Thymus (tissue), 11 donors: ENCODE data around the gene SRSF7. TPM values are rescaled to one million over a fixed set of nuclear protein-coding genes. Genes with fewer than 3 reads are reported as not detected.
"Not testable (repeated sequence)": the region's sequence is repeated elsewhere in the genome, so short reads cannot be mapped to it uniquely, and the experiment has no call there.

Source experiments
- DNase-seq, 9 donors: peaks; one replicate each; pipeline ENCODE4 v3.0.0-alpha.2; 2013; ENCODE audit warnings: low spot score in 9 of 9, low read depth in 6 of 9, missing footprints in 1 of 9
- H3K27ac ChIP-seq, 2 donors: one replicate each; pipeline ENCODE4 v1.5.1; 2013; ENCODE audit warnings: control low read depth in 1 of 2, low read depth in 1 of 2, low read length in 1 of 2, mild to moderate bottlenecking in 1 of 2, moderate library complexity in 1 of 2
- H3K27me3 ChIP-seq, 2 donors: one replicate each; pipeline ENCODE4 v1.5.1; 2013; ENCODE audit warnings: low read length in 1 of 2; ENCODE audit not compliant: control insufficient read depth in 2 of 2, insufficient read depth in 1 of 2
- H3K36me3 ChIP-seq, 2 donors: one replicate each; pipeline ENCODE4 v1.5.1; 2013; ENCODE audit warnings: low read length in 1 of 2, mild to moderate bottlenecking in 1 of 2, moderate library complexity in 1 of 2; ENCODE audit not compliant: control insufficient read depth in 2 of 2, insufficient read depth in 2 of 2
- H3K4me1 ChIP-seq, 2 donors: one replicate each; pipeline ENCODE4 v1.5.1; 2013; ENCODE audit warnings: low read length in 2 of 2; ENCODE audit not compliant: control insufficient read depth in 2 of 2, insufficient read depth in 2 of 2
- H3K4me3 ChIP-seq, 2 donors: one replicate each; pipeline ENCODE4 v1.5.1; 2013; ENCODE audit warnings: low read length in 2 of 2, control low read depth in 1 of 2, mild to moderate bottlenecking in 1 of 2
- H3K9me3 ChIP-seq, 2 donors: one replicate each; pipeline ENCODE4 v1.5.1; 2013; ENCODE audit warnings: low read length in 1 of 2, mild to moderate bottlenecking in 1 of 2; ENCODE audit not compliant: control insufficient read depth in 2 of 2, insufficient read depth in 1 of 2
- WGBS: extraction: QIAGEN DNeasy Blood & Tissue Kit; methylation state at CpG from one replicate; pipeline ENCODE4 v1.1.7; 2013; 5-methylcytosine and 5-hydroxymethylcytosine counted together
- polyA plus RNA-seq: library from polyadenylated mRNA; stranded (reverse); fragments of 200-250 nt; gene quantifications from one replicate; pipeline ENCODE4 v1.2.3, GENCODE V29; 2013
- total RNA-seq: library from RNA; stranded (reverse); fragments of 120-200 nt; gene quantifications from one replicate; pipeline ENCODE4 v1.2.4, GENCODE V29; 2013
- donor health status: healthy.

The SRSF7 gene
- total and polyA plus RNA-seq, 2 donors: 204 to 244 TPM

- H3K36me3 ChIP-seq: peaks cover 0 to 6% of the 10 kb centered on the region in 2 donors
- 91% methylated on average over 6 of the region's 6 CpGs for WGBS
These were observed 44.3 kb downstream of the SRSF7 start for GRCh38 chr2:38706846-38707345.

GRCh38 chr2:38704664-38705063 lies 46.5 kb downstream of the SRSF7 start:
- DNase-seq: no peak
- Histone ChIP-seq H3K4me3 (no peak overlapping the region), H3K4me1 (peaks cover 9 to 23% of the 10 kb centered on the region in 2 donors), H3K27me3 (no peaks in the 10 kb centered on the region), H3K36me3 (peaks cover 0 to 2% of the 10 kb centered on the region in 2 donors), H3K27ac (no peak overlapping the region), H3K9me3 (no peaks in the 10 kb centered on the region)
- WGBS: over 99% methylated on average over 2 of the region's 2 CpGs

More at GRCh38 chr2:38706846-38707345, 44.3 kb downstream of the SRSF7 start:
- no peaks in the 10 kb centered on the region for H3K9me3 ChIP-seq
- peaks cover 9 to 28% of the 10 kb centered on the region in 2 donors for H3K4me1 ChIP-seq
- no peak overlapping the region for H3K4me3 ChIP-seq
- DNase-seq: no peak
- no peaks in the 10 kb centered on the region for H3K27me3 ChIP-seq
- H3K27ac ChIP-seq: no peak overlapping the region

GRCh38 chr2:38703336-38703735 lies 47.8 kb downstream of the SRSF7 start:
- not testable (repeated sequence) for DNase-seq, H3K27ac ChIP-seq, H3K4me3 ChIP-seq, H3K27me3 ChIP-seq, H3K36me3 ChIP-seq, H3K9me3 ChIP-seq
- H3K4me1 ChIP-seq: peaks cover 3 to 10% of the 10 kb centered on the region in 2 donors
- over 99% methylated on average over 5 of the region's 5 CpGs for WGBS

GRCh38 chr2:38702413-38702812 lies 48.7 kb downstream of the SRSF7 start:
- WGBS: 93% methylated on average over 1 of the region's 1 CpG
- Histone ChIP-seq H3K4me1 (peaks cover 3 to 8% of the 10 kb centered on the region in 2 donors), H3K4me3 (no peak overlapping the region), H3K27me3 (no peaks in the 10 kb centered on the region), H3K9me3 (no peaks in the 10 kb centered on the region), H3K27ac (no peak overlapping the region), H3K36me3 (peaks cover 0 to 2% of the 10 kb centered on the region in 2 donors)
- no peak for DNase-seq

GRCh38 chr2:38701542-38701941 lies 49.6 kb downstream of the SRSF7 start:
- Histone ChIP-seq H3K4me1 (peaks cover 0 to 12% of the 10 kb centered on the region in 2 donors), H3K27me3 (no peaks in the 10 kb centered on the region), H3K9me3 (no peaks in the 10 kb centered on the region), H3K4me3 (no peak overlapping the region), H3K27ac (no peak overlapping the region), H3K36me3 (peaks cover 0 to 2% of the 10 kb centered on the region in 2 donors)
- DNase-seq: no peak
- WGBS: 98% methylated on average over 4 of the region's 4 CpGs

- no peak for DNase-seq
- Histone ChIP-seq H3K9me3 (no peaks in the 10 kb centered on the region), H3K27ac (no peak overlapping the region), H3K4me1 (peaks cover 0 to 12% of the 10 kb centered on the region in 2 donors), H3K36me3 (peaks cover 0 to 2% of the 10 kb centered on the region in 2 donors), H3K4me3 (no peak overlapping the region), H3K27me3 (no peaks in the 10 kb centered on the region)
These were observed 50.2 kb downstream of the SRSF7 start for GRCh38 chr2:38700881-38701458.

- Histone ChIP-seq H3K4me3 (no peak overlapping the region), H3K27ac (peak overlapping the region in 1 of 2 donors; percentile 52), H3K4me1 (peaks cover 0 to 12% of the 10 kb centered on the region in 2 donors), H3K9me3 (no peaks in the 10 kb centered on the region), H3K36me3 (peaks cover 0 to 5% of the 10 kb centered on the region in 2 donors), H3K27me3 (no peaks in the 10 kb centered on the region)
- no peak for DNase-seq
- 96% methylated on average over 9 of the region's 9 CpGs for WGBS
These were observed 50.9 kb downstream of the SRSF7 start for GRCh38 chr2:38700113-38700785.

- Histone ChIP-seq H3K4me3 (no peak overlapping the region), H3K9me3 (no peaks in the 10 kb centered on the region), H3K27ac (no peak overlapping the region), H3K27me3 (no peaks in the 10 kb centered on the region), H3K4me1 (peaks cover 0 to 12% of the 10 kb centered on the region in 2 donors), H3K36me3 (peaks cover 0 to 5% of the 10 kb centered on the region in 2 donors)
- WGBS: 97% methylated on average over 5 of the region's 5 CpGs
- no peak for DNase-seq
These were observed 52.6 kb downstream of the SRSF7 start for GRCh38 chr2:38698467-38699003.
